NT2/D1 (cell line): ENCODE results near the gene SLC16A10.

Source experiments
- YY1 ChIP-seq: IDR thresholded peaks from 2 replicates; pipeline ENCODE4 v1.6.1; 2011; ENCODE audit not compliant: insufficient read length, insufficient read depth
- ZNF274 ChIP-seq: IDR thresholded peaks from 2 replicates; pipeline ENCODE4 v1.6.1; 2011; ENCODE audit warnings: mild to moderate bottlenecking, low read depth, low read length

GRCh38 chr6:111230351-111231089 is 143.2 kb downstream of the SLC16A10 start:
- TF ChIP-seq ZNF274 (no peak), YY1 (no peak)
